Liver (tissue), 3 donors: ENCODE results near the gene TOP2A.

Source experiments
- RAD21 ChIP-seq, 2 donors: IDR thresholded peaks; 2 replicates each; pipeline ENCODE4 v1.6.1; 2016; ENCODE audit warnings: antibody characterized with exemption in 2 of 2, mild to moderate bottlenecking in 2 of 2
- TAF1 ChIP-seq: conservative IDR thresholded peaks from 2 replicates; pipeline ENCODE4 v1.6.1; 2016; ENCODE audit warnings: antibody characterized with exemption, mild to moderate bottlenecking
- YY1 ChIP-seq: IDR thresholded peaks from 2 replicates; pipeline ENCODE4 v1.6.1; 2016; ENCODE audit warnings: antibody characterized with exemption, mild to moderate bottlenecking
- TF ChIP-seq, protein P1 (sequence below): fragments of 150-350 bp; IDR thresholded peaks from 2 replicates; pipeline ENCODE4 v1.5.1; 2017; ENCODE audit warnings: improper control_type of control experiment, low read depth, low read length; ENCODE audit not compliant: missing input control
- TF ChIP-seq, protein P2 (sequence below): IDR thresholded peaks from 2 replicates; pipeline ENCODE4 v1.6.1; 2016; ENCODE audit warnings: antibody characterized with exemption
- donor health status: healthy.
- donor health status: healthy.

DNA sequence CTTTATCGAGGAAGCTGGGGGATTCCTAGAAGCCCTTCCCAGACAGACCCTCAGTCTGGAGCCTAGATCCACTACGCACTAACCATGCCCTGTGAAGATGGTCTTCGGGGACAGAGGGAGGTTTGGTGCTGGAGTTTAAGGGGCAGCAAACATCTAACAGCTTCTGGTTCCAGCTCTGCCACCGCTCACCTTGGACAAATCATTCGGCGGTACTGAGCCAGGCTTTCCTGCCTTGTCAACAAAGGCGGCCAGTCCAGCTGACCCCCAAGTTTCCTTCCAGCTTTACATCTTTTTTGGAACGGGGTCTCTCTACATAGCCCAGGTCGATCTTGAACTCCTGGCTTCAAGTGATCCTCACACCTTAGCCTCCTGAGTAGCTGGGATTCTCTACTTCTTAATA lies 52.8 kb downstream of the TOP2A start:
- no peak for TF ChIP-seq RAD21 (IDR thresholded peaks at IDR 0.05)
- no peak for TF ChIP-seq TAF1
- TF ChIP-seq YY1: no peak
- TF ChIP-seq, protein P1, sequence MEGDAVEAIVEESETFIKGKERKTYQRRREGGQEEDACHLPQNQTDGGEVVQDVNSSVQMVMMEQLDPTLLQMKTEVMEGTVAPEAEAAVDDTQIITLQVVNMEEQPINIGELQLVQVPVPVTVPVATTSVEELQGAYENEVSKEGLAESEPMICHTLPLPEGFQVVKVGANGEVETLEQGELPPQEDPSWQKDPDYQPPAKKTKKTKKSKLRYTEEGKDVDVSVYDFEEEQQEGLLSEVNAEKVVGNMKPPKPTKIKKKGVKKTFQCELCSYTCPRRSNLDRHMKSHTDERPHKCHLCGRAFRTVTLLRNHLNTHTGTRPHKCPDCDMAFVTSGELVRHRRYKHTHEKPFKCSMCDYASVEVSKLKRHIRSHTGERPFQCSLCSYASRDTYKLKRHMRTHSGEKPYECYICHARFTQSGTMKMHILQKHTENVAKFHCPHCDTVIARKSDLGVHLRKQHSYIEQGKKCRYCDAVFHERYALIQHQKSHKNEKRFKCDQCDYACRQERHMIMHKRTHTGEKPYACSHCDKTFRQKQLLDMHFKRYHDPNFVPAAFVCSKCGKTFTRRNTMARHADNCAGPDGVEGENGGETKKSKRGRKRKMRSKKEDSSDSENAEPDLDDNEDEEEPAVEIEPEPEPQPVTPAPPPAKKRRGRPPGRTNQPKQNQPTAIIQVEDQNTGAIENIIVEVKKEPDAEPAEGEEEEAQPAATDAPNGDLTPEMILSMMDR: no peak
- TF ChIP-seq, protein P2, sequence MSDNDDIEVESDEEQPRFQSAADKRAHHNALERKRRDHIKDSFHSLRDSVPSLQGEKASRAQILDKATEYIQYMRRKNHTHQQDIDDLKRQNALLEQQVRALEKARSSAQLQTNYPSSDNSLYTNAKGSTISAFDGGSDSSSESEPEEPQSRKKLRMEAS: no peak
